ENCODE data around the gene CYFIP1. TPM values are rescaled to one million over a fixed set of nuclear protein-coding genes. Genes with fewer than 3 reads are reported as not detected.

CYFIP1 gene
- polyA plus RNA-seq, 3 donors, result 47.1 to 85.5 (median 63.8) TPM

- no peak for DNase-seq
- WGBS (ENCODE audit: insufficient coverage), result 100% methylated on average over 2 of the region's 6 CpGs
- H3K4me2 ChIP-seq (replicated peaks; ENCODE audit: extremely low read depth, low read length, poor library complexity, severe bottlenecking), result no peak overlapping the region
- H3K79me2 ChIP-seq (ENCODE audit: insufficient read depth, low read length), result no peaks in the 10 kb centered on the region
- peaks cover 88 to 99% of the 10 kb centered on the region in 2 donors for H3K36me3 ChIP-seq (replicated peaks in 1 of 2; ENCODE audit: control insufficient read depth in 1 of 2, insufficient read depth in 2 of 2, low read length in 2 of 2)
- H3K4me1 Mint-ChIP-seq, result no peaks in the 10 kb centered on the region
- no peak overlapping the region for H2AFZ ChIP-seq (ENCODE audit: insufficient read depth, low read depth, low read length, poor library complexity, severe bottlenecking)
- H4K20me1 ChIP-seq (ENCODE audit: insufficient read depth, low read length), result peaks cover 22% of the 10 kb centered on the region
- no peaks in the 10 kb centered on the region for H3K4me1 ChIP-seq (ENCODE audit: control insufficient read depth in 1 of 2, insufficient read depth in 2 of 2, low read length in 2 of 2)
- H3K27me3 ChIP-seq (ENCODE audit: control insufficient read depth in 2 of 2, insufficient read depth in 2 of 2, low read length in 2 of 2), result no peaks in the 10 kb centered on the region
- H3K4me3 ChIP-seq (replicated peaks in 1 of 3; ENCODE audit: low read depth in 2 of 3, low read length in 3 of 3), result no peak overlapping the region
- no peak overlapping the region for H3K27ac ChIP-seq (ENCODE audit: low read depth in 1 of 2, low read length in 2 of 2)
- peak overlapping the region in 2 of 7 donors; percentile 63 to 74 for H3K27ac Mint-ChIP-seq
- peaks cover 0 to 4% (median 0%) of the 10 kb centered on the region in 3 donors for H3K27me3 Mint-ChIP-seq (ENCODE audit: low read depth in 3 of 3)
- no peak overlapping the region for H3K9ac ChIP-seq (ENCODE audit: insufficient read depth, low read length, poor library complexity, severe bottlenecking)
- no peak overlapping the region for H3K4me3 Mint-ChIP-seq
- peaks cover 88 to 100% of the 10 kb centered on the region in 2 donors for H3K36me3 Mint-ChIP-seq
- intact Hi-C loops (cut with micrococcal nuclease), result no loop called here
- H3K9me3 ChIP-seq (replicated peaks in 1 of 2; ENCODE audit: control insufficient read depth in 1 of 2, insufficient read depth in 1 of 2, low read length in 2 of 2), result no peaks in the 10 kb centered on the region
- H3K9me3 Mint-ChIP-seq, result peaks cover 0 to under 1% (median 0%) of the 10 kb centered on the region in 7 donors
- no peak for TF ChIP-seq CTCF (IDR thresholded peaks at IDR 0.05)
Observed at GRCh38 chr15:22871481-22872086, 108.6 kb downstream of the CYFIP1 start.

- Mint-ChIP-seq H3K4me1 (no peaks in the 10 kb centered on the region), H3K4me3 (no peak overlapping the region), H3K9me3 (no peaks in the 10 kb centered on the region), H3K27me3 (ENCODE audit: low read depth in 3 of 3) (peaks cover 0 to 4% (median 0%) of the 10 kb centered on the region in 3 donors), H3K27ac (no peak overlapping the region), H3K36me3 (peaks cover 89 to 100% of the 10 kb centered on the region in 2 donors)
- H3K27ac ChIP-seq (ENCODE audit: low read depth in 1 of 2, low read length in 2 of 2), result no peak overlapping the region
- no peak overlapping the region for H3K9ac ChIP-seq (ENCODE audit: insufficient read depth, low read length, poor library complexity, severe bottlenecking)
- H3K9me3 ChIP-seq (replicated peaks in 1 of 2; ENCODE audit: control insufficient read depth in 1 of 2, insufficient read depth in 1 of 2, low read length in 2 of 2), result no peaks in the 10 kb centered on the region
- H3K4me3 ChIP-seq (replicated peaks in 1 of 3; ENCODE audit: low read depth in 2 of 3, low read length in 3 of 3), result no peak overlapping the region
- H3K4me2 ChIP-seq (replicated peaks; ENCODE audit: extremely low read depth, low read length, poor library complexity, severe bottlenecking), result no peak overlapping the region
- peaks cover 91 to 99% of the 10 kb centered on the region in 2 donors for H3K36me3 ChIP-seq (replicated peaks in 1 of 2; ENCODE audit: control insufficient read depth in 1 of 2, insufficient read depth in 2 of 2, low read length in 2 of 2)
- no peak for TF ChIP-seq CTCF (IDR thresholded peaks at IDR 0.05)
- H2AFZ ChIP-seq (ENCODE audit: insufficient read depth, low read depth, low read length, poor library complexity, severe bottlenecking), result no peak overlapping the region
- H3K27me3 ChIP-seq (ENCODE audit: control insufficient read depth in 2 of 2, insufficient read depth in 2 of 2, low read length in 2 of 2), result no peaks in the 10 kb centered on the region
- peaks cover 30% of the 10 kb centered on the region for H4K20me1 ChIP-seq (ENCODE audit: insufficient read depth, low read length)
- 97% methylated on average over 6 of the region's 11 CpGs for WGBS (ENCODE audit: insufficient coverage)
- H3K4me1 ChIP-seq (ENCODE audit: control insufficient read depth in 1 of 2, insufficient read depth in 2 of 2, low read length in 2 of 2), result no peaks in the 10 kb centered on the region
- no peak for DNase-seq
- H3K79me2 ChIP-seq (ENCODE audit: insufficient read depth, low read length), result no peaks in the 10 kb centered on the region
- intact Hi-C loops (cut with micrococcal nuclease), result no loop called here
Observed at GRCh38 chr15:22870865-22871264, 109.3 kb downstream of the CYFIP1 start.
